HFF-Myc (cell line): Measurements from ENCODE around the gene TOMM34.

Source experiments
- DNase-seq: peaks from one replicate; pipeline ENCODE4 v3.0.0-alpha.2; 2011; ENCODE audit warnings: low read depth; ENCODE audit errors: extremely low read depth
- H3K4me3 ChIP-seq: replicated peaks from 2 replicates; pipeline ENCODE4 v1.5.1; 2011; ENCODE audit warnings: low read depth, mild to moderate bottlenecking, control low read depth, low read length
- TF ChIP-seq, protein P1 (sequence below): IDR thresholded peaks from 2 replicates; pipeline ENCODE4 v1.5.1; 2012; ENCODE audit warnings: mild to moderate bottlenecking, low read depth, low read length, control low read depth; ENCODE audit errors: missing control alignments

The TOMM34 gene, protein sequence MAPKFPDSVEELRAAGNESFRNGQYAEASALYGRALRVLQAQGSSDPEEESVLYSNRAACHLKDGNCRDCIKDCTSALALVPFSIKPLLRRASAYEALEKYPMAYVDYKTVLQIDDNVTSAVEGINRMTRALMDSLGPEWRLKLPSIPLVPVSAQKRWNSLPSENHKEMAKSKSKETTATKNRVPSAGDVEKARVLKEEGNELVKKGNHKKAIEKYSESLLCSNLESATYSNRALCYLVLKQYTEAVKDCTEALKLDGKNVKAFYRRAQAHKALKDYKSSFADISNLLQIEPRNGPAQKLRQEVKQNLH

DNA sequence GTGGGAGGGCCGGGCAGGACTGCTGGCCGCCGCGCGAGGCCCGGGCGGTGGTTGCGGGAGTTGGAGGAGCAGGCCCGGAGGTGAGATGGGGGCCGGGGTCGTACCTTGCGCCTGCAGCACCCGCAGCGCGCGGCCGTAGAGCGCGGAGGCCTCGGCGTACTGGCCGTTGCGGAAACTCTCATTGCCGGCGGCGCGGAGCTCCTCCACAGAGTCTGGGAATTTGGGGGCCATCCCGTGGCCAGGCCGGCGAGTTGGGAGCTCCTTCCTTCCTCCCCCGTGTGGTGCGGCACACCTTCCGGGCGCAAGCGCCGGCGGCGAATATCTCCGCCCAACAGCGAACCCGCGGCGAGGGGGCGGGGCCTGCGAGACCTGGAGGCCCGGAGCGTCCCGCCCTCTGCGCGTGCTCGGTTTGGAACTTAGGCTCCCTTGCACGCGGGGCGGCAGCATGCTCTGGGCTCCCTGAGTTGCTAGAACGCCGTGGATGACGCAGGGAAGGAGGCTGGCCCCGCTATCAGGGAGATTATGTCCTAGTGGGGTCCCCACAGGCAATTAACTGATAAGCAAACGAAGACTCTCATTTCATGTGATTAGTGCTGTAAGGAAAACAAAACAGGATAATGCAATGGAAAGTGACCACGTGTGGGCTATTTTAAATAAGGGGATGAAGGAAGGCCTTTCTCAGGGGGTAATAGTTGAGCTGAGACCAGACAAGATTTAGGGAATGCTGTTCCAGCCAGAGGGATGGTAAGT, at the start of gene TOMM34:
TSS of gene TOMM34 (minus strand) at position 295 of the 750 bp plus-strand sequence. CDS start at position 231, 64 bp downstream.
- DNase-seq = peak; percentile 73
- H3K4me3 ChIP-seq = peak within 1 kb of the TSS; percentile 66
- TF ChIP-seq, protein P1, sequence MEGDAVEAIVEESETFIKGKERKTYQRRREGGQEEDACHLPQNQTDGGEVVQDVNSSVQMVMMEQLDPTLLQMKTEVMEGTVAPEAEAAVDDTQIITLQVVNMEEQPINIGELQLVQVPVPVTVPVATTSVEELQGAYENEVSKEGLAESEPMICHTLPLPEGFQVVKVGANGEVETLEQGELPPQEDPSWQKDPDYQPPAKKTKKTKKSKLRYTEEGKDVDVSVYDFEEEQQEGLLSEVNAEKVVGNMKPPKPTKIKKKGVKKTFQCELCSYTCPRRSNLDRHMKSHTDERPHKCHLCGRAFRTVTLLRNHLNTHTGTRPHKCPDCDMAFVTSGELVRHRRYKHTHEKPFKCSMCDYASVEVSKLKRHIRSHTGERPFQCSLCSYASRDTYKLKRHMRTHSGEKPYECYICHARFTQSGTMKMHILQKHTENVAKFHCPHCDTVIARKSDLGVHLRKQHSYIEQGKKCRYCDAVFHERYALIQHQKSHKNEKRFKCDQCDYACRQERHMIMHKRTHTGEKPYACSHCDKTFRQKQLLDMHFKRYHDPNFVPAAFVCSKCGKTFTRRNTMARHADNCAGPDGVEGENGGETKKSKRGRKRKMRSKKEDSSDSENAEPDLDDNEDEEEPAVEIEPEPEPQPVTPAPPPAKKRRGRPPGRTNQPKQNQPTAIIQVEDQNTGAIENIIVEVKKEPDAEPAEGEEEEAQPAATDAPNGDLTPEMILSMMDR = no peak

DNA sequence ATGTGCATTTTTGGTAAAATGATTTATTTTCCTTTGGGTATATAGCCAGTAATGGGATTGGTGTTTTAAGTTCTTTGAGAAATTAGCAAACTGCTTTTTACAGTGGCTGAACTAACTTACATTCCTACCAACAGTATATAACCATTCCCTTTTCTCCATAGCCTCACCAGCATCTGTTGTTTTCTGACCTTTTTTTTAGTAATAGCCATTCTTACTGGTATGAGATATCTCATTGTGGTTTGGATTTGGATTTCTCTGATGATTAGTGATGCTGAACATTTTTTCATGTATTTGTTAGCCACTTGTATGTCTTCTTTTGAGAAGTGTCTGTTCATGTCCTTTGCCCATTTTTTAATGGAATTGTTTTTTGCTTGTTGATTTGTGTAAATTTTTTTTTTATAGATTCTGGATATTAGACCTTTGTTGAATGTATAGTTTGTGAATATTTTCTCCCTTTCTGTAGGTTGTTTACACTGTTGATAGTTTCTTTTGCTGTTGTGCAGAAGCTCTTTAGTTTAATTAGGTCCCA, 48.4 kb upstream of the TOMM34 start:
- TF ChIP-seq, protein P1 = no peak
- DNase-seq = no peak
- H3K4me3 ChIP-seq = no peak overlapping the region

DNA sequence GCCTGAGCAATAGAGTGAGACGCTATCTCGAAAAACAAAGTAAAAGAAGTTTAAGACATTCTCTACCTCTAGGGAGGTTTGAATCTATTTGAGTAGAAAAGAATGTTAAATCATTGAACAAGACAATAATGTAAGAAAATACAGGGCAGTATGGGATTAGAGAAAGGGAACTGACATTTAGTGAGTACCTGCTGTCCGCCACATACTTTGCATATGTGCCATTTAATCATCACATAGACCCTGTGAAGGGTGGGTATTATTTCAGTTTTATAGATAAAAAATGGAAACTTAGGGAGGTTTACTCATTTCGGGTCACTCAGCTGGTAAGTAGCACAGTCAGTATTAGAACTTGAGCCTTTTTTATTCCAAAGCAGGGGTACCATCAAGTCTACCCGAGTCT, 37.5 kb upstream of the TOMM34 start:
- no peak for DNase-seq
- TF ChIP-seq, protein P1 = no peak
- no peak overlapping the region for H3K4me3 ChIP-seq

DNA sequence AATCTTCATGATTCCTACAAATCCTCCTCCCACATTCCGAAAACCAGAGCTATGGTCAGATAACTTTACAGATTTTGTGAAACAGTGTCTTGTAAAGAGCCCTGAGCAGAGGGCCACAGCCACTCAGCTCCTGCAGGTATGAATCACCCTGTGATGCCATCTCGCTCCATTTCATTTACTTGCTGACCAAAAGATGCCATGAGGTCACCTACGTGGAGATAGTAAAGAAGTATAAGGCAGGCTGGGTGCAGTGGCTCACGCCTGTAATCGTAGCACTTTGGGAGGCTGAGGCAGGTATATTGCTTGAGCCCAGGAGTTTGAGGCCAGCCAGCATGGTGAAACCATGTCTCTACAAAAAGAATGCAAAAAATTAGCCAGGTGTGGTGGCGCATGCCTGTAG, 37.0 kb upstream of the TOMM34 start:
- H3K4me3 ChIP-seq = no peak overlapping the region
- DNase-seq = no peak
- TF ChIP-seq, protein P1 = no peak

DNA sequence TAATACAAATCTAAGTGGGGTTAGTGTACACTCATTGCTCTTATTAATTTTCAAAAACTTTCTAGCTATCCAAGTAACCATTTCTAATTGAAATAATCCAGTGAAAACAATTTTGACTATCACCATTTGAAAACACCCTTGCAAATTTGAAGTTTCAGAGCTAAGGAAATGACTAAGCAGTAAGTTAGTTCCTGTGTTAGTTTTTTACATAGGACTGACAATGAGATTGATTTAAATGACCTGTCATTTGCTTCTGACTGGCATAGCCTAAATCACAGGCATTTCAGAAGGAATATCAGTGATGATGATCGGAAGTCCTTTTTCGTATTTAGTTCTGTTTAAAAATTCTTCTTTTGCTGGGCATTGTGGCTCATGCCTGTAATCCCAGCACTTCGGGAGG, 33.1 kb upstream of the TOMM34 start:
- TF ChIP-seq, protein P1 = no peak
- no peak for DNase-seq
- H3K4me3 ChIP-seq = no peak overlapping the region

DNA sequence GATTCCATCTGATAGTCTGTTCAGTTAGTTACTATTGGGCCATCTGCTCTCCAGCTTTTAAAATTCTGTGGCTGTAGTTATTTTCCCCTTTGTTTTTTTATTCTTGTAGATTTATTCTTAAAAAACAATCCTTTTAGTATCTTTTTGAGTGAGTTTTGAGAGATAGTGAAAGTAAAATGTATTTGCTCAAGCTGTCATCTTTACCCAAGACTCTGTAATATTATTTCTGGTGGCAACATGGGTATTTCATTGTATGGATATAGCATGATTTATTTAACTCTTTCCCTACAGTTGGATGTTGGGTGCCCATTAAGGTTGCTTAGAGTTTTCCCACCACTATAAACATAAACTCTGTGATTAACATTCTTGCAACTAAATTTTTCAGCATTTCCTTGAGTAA, 30.8 kb upstream of the TOMM34 start:
- DNase-seq = no peak
- TF ChIP-seq, protein P1 = no peak
- H3K4me3 ChIP-seq = 0 out of 2 replicates have a peak overlapping the region, but pooled peaks have one; percentile 1
